Muscle layer of duodenum (tissue), 2 donors: Measurements from ENCODE around the gene NXT1.

Source experiments
- H3K27ac ChIP-seq: one replicate; pipeline ENCODE4 v1.7.0; 2013; ENCODE audit warnings: mild to moderate bottlenecking, low read length
- H3K27me3 ChIP-seq: one replicate; pipeline ENCODE4 v1.7.0; 2013; ENCODE audit warnings: low read depth, mild to moderate bottlenecking, control low read depth, low read length
- H3K36me3 ChIP-seq, 2 donors: one replicate each; pipeline ENCODE4 v1.7.0; 2013; ENCODE audit warnings: low read length in 2 of 2, control low read depth in 1 of 2, mild to moderate bottlenecking in 1 of 2; ENCODE audit not compliant: insufficient read depth in 2 of 2, control insufficient read depth in 1 of 2
- H3K4me1 ChIP-seq, 2 donors: one replicate each; pipeline ENCODE4 v1.7.0; 2013; ENCODE audit warnings: low read length in 2 of 2, mild to moderate bottlenecking in 2 of 2, control low read depth in 1 of 2, moderate library complexity in 1 of 2; ENCODE audit not compliant: insufficient read depth in 2 of 2, control insufficient read depth in 1 of 2
- H3K4me3 ChIP-seq, 2 donors: one replicate each; pipeline ENCODE4 v1.7.0; 2013; ENCODE audit warnings: low read length in 2 of 2, low read depth in 1 of 2, mild to moderate bottlenecking in 1 of 2
- H3K9me3 ChIP-seq, 2 donors: one replicate each; pipeline ENCODE4 v1.7.0; 2013; ENCODE audit warnings: low read length in 2 of 2, control low read depth in 1 of 2, mild to moderate bottlenecking in 1 of 2; ENCODE audit not compliant: control insufficient read depth in 1 of 2
- donor health status: healthy.

Gene NXT1

GRCh38 chr20:23370873-23371272, 20.3 kb downstream of the NXT1 start:
- Histone ChIP-seq H3K27me3 (no peaks in the 10 kb centered on the region), H3K27ac (no peak overlapping the region), H3K4me1 (peaks cover 2 to 10% of the 10 kb centered on the region in 2 donors), H3K36me3 (peaks cover 55 to 60% of the 10 kb centered on the region in 2 donors), H3K4me3 (no peak overlapping the region), H3K9me3 (no peaks in the 10 kb centered on the region)

DNA sequence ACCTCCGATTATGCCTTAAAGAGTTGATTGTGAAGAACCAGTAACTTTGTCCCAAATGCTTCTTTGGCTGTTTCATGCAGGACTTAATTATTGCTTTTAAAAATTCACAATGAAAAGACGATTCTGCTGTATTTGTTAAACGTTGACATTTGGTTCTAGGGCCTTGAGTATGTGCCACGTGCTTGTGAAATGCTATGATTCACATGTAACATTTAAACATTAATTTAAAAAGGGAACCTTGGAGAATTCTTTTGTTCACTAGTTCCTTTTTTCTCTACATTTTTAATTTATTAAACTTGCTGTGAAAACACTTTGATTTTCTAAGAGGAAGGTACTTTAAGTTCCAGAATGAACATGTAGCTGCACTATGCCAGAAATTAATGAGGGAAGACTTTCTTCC, 20.9 kb downstream of the NXT1 start:
- peaks cover 59 to 61% of the 10 kb centered on the region in 2 donors for H3K36me3 ChIP-seq
- H3K4me1 ChIP-seq, result peaks cover 0 to 3% of the 10 kb centered on the region in 2 donors
- H3K27me3 ChIP-seq, result no peaks in the 10 kb centered on the region
- no peak overlapping the region for H3K27ac ChIP-seq
- H3K4me3 ChIP-seq, result no peak overlapping the region
- no peaks in the 10 kb centered on the region for H3K9me3 ChIP-seq

DNA sequence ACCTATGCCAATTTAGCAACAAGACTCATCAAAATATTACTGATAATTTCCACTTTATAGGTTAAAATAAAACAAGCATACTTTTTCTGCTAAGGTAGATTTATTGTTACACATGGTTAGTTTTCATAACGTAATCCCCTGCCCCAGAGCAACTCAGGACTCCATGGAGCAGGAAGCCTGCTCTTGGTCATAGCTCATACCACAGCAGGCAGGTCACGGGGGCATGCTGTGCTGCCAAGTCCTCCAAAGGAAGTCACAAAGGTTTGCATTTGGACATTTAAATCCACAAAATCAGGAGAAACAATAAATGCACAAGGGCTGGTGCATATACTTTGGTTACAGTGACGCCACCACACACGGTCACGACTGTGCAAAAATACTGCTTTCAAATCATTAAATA, 23.9 kb downstream of the NXT1 start:
- Histone ChIP-seq H3K27me3 (no peaks in the 10 kb centered on the region), H3K27ac (no peak overlapping the region), H3K4me1 (no peaks in the 10 kb centered on the region), H3K9me3 (no peaks in the 10 kb centered on the region), H3K36me3 (peaks cover 59 to 61% of the 10 kb centered on the region in 2 donors), H3K4me3 (no peak overlapping the region)

DNA sequence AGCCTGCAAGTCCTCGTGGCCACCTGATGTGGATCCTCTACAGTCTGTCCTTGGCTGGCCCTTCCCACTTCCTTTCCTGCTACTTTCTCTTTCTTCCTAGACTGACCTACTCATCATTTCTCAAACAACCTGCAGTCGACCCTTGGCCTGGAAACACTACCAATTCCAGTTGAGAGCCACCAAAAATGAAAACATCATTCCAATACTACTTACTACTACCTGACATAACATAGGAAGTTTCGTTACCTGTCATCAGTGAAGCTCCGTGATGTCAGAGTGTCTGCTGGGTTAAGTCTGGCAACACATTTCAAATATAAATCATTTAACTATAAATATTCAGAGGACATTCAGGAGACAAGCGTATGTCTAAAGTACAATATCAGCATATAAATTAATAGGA, 25.2 kb downstream of the NXT1 start:
- no peak overlapping the region for H3K27ac ChIP-seq
- no peak overlapping the region for H3K4me3 ChIP-seq
- no peaks in the 10 kb centered on the region for H3K27me3 ChIP-seq
- H3K4me1 ChIP-seq, result no peaks in the 10 kb centered on the region
- H3K36me3 ChIP-seq, result peaks cover 47 to 51% of the 10 kb centered on the region in 2 donors
- H3K9me3 ChIP-seq, result no peaks in the 10 kb centered on the region

GRCh38 chr20:23379772-23380171, 29.2 kb downstream of the NXT1 start:
- H3K36me3 ChIP-seq, result peaks cover 24% of the 10 kb centered on the region in 2 donors
- H3K4me1 ChIP-seq, result peaks cover 0 to 3% of the 10 kb centered on the region in 2 donors
- no peaks in the 10 kb centered on the region for H3K27me3 ChIP-seq
- no peak overlapping the region for H3K27ac ChIP-seq
- H3K9me3 ChIP-seq, result no peaks in the 10 kb centered on the region
- H3K4me3 ChIP-seq, result no peak overlapping the region

DNA sequence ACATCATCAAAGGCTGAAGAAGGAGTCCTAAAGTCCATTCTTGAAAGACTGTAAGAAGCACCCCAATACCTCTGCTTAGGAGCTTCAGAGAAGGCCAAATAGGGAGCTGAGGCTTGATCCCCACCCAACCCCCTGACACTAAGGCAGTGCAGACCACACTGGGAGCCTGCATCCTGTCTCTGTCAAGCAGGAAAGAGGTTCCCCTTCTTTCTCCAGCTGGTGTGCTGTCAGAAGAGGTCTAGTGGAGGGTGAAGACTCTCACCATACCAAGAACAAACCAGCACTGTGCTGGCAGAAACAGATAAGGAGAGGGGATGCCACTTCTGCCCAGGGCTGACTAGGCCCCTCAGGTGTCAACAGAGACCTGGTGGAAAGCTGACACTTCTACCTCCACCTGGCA, 31.3 kb downstream of the NXT1 start:
- Histone ChIP-seq H3K36me3 (peaks cover 11% of the 10 kb centered on the region in 2 donors), H3K27ac (no peak overlapping the region), H3K4me3 (no peak overlapping the region), H3K9me3 (no peaks in the 10 kb centered on the region), H3K27me3 (no peaks in the 10 kb centered on the region), H3K4me1 (peaks cover 0 to 3% of the 10 kb centered on the region in 2 donors)

GRCh38 chr20:23386304-23387117, 35.9 kb downstream of the NXT1 start:
- Histone ChIP-seq H3K4me3 (no peak overlapping the region), H3K9me3 (no peaks in the 10 kb centered on the region), H3K27me3 (no peaks in the 10 kb centered on the region), H3K4me1 (peaks cover 0 to 3% of the 10 kb centered on the region in 2 donors), H3K27ac (no peak overlapping the region), H3K36me3 (peaks cover 6 to 18% of the 10 kb centered on the region in 2 donors)

DNA sequence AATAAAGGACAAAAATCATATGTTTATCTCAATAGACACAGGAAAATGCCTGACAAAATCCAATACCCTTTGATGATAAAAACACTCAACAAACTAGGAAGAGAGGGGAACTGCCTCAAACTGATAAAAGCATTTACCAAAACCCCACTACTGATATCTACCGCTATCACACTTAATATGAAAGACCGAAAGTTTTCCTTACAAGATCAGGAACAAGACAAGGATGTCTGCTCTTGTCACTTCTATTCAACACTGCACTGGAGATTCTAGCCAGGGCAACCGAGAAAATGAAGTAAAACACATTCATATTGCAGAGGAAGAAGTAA, 36.5 kb downstream of the NXT1 start:
- Histone ChIP-seq H3K4me1 (no peaks in the 10 kb centered on the region), H3K27ac (no peak overlapping the region), H3K27me3 (no peaks in the 10 kb centered on the region), H3K36me3 (peaks cover 6 to 23% of the 10 kb centered on the region in 2 donors), H3K9me3 (no peaks in the 10 kb centered on the region), H3K4me3 (no peak overlapping the region)

DNA sequence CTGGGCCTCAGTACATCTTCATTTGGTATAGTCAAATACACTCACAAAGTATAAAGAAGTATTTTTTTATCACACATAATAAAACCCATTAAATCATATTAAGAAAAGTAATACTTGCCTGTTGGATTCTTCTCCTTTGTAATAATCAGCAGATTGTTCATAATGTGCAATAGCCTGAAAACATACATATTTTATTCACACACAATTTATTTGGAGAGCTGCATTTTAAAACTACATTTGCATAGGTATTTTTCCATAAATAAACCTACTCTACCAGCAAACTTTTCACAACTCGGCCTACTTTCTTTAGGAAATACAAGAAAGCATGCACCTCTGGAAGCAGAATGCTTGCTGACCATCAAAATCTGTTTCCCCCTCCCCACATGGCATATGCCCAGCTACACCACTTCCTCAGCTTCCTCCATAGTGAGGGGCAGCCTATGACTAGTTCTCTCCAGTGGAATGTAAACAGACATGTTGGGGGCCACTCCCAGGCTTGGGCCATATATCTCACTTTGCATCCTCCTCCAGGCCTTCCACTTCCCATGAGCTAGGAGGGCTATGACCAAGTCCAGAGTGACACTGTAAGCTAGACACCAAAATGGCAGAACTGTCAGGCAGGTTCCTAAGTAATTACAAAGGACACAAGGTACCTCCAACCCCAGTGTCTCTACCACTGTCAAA, 39.6 kb downstream of the NXT1 start:
- Histone ChIP-seq H3K9me3 (no peaks in the 10 kb centered on the region), H3K36me3 (peaks cover 25 to 49% of the 10 kb centered on the region in 2 donors)

GRCh38 chr20:23391707-23392310, 41.2 kb downstream of the NXT1 start:
- Histone ChIP-seq H3K4me1 (peaks cover 0 to 1% of the 10 kb centered on the region in 2 donors), H3K27me3 (no peaks in the 10 kb centered on the region), H3K9me3 (no peaks in the 10 kb centered on the region), H3K4me3 (no peak overlapping the region), H3K36me3 (peaks cover 25 to 49% of the 10 kb centered on the region in 2 donors), H3K27ac (no peak overlapping the region)

More for the DNA sequence above, 39.6 kb downstream of the NXT1 start:
- H3K27ac ChIP-seq, result no peak overlapping the region
- no peaks in the 10 kb centered on the region for H3K4me1 ChIP-seq
- H3K27me3 ChIP-seq, result no peaks in the 10 kb centered on the region
- H3K4me3 ChIP-seq, result no peak overlapping the region

DNA sequence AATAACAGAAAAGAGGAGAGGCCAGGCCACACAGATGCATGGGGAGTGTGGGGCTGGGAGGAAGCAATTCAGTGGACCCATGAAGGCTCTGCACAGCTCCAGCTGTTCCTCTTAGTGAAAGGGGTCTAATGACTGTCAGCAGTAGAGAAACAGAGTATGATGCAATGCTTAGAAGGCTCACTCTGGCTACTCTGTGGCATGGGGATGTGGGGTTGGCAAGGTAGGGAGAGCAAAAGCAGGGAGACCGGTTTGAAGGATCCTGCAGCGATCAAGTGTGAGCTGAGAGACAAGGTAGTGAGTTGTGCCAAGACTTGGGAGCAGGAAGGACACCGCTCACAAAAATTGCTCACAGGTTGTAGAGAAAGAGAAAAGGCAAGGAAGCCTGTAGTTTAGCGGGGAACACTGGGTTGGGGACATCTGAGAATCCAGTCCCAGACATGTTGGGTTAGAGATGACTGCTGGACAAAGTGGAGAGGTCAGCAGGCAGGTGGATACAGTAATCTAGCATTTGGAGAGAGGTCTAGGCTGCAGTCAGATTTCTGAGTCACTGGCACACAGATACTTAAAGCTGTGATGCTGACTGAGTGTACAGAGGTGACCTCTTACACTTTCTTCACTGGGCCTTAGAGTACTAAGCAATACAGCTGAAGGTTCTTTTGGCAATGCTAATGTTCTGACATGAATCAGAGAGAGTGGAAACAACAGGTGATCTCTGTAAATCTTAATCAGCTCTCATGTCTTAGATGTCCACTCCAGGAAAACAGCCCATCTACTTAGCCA, 43.6 kb downstream of the NXT1 start:
- no peaks in the 10 kb centered on the region for H3K27me3 ChIP-seq
- H3K27ac ChIP-seq, result no peak overlapping the region
- H3K9me3 ChIP-seq, result no peaks in the 10 kb centered on the region
- peaks cover 0 to 13% of the 10 kb centered on the region in 2 donors for H3K4me1 ChIP-seq
- H3K36me3 ChIP-seq, result peaks cover 25 to 48% of the 10 kb centered on the region in 2 donors
- H3K4me3 ChIP-seq, result no peak overlapping the region
